Measurements from ENCODE around the gene SIX2.

The SIX2 gene

GRCh38 chr2:45018023-45018422, 8.8 kb upstream of the SIX2 start:
- no peak for DNase-seq (ENCODE audit: low spot score)

- DNase-seq (ENCODE audit: low spot score) = no peak
These were observed 5.6 kb upstream of the SIX2 start for GRCh38 chr2:45014831-45015230.

- peak; percentile 61 for DNase-seq (ENCODE audit: low spot score)
These were observed 4.9 kb upstream of the SIX2 start for GRCh38 chr2:45014016-45014702.

GRCh38 chr2:45013229-45014015, 4.2 kb upstream of the SIX2 start:
- DNase-seq (ENCODE audit: low spot score) = no peak

GRCh38 chr2:45012733-45013132, 3.5 kb upstream of the SIX2 start:
- no peak for DNase-seq (ENCODE audit: low spot score)

GRCh38 chr2:45011621-45012602, 2.7 kb upstream of the SIX2 start:
- DNase-seq (ENCODE audit: low spot score) = no peak

GRCh38 chr2:45011121-45011520, 1.9 kb upstream of the SIX2 start:
- DNase-seq (ENCODE audit: low spot score) = no peak

GRCh38 chr2:45010702-45011012, 1.4 kb upstream of the SIX2 start:
- no peak for DNase-seq (ENCODE audit: low spot score)

GRCh38 chr2:45009928-45010701, 863 bp upstream of the SIX2 start:
- peak; percentile 11 for DNase-seq (ENCODE audit: low spot score)

- DNase-seq (ENCODE audit: low spot score) = peak; percentile 30
These were observed 739 bp downstream of the SIX2 start for GRCh38 chr2:45008296-45009129.

GRCh38 chr2:45007961-45008295, 1.3 kb downstream of the SIX2 start:
- DNase-seq (ENCODE audit: low spot score) = no peak

- no peak for DNase-seq (ENCODE audit: low spot score)
These were observed 2.3 kb downstream of the SIX2 start for GRCh38 chr2:45006942-45007287.

- no peak for DNase-seq (ENCODE audit: low spot score)
These were observed 3.0 kb downstream of the SIX2 start for GRCh38 chr2:45006041-45006941.

GRCh38 chr2:45005261-45006002, 3.8 kb downstream of the SIX2 start:
- no peak for DNase-seq (ENCODE audit: low spot score)

- DNase-seq (ENCODE audit: low spot score) = no peak
These were observed 4.6 kb downstream of the SIX2 start for GRCh38 chr2:45004562-45005191.

GRCh38 chr2:45003579-45004551, 5.4 kb downstream of the SIX2 start:
- DNase-seq (ENCODE audit: low spot score) = no peak

- DNase-seq (ENCODE audit: low spot score) = no peak
These were observed 6.6 kb downstream of the SIX2 start for GRCh38 chr2:45002686-45003085.

All from kidney tubule cell (primary cell).